ENCODE results near the gene BRINP3.

BRINP3 gene

GRCh38 chr1:190376044-190376443 lies 101.6 kb downstream of the BRINP3 start:
- no peaks in the 10 kb centered on the region for H3K36me3 ChIP-seq (replicated peaks in 1 of 2; ENCODE audit: control insufficient read depth in 2 of 2, insufficient read depth in 2 of 2, low read length in 2 of 2)
- H3K4me1 ChIP-seq (ENCODE audit: control insufficient read depth in 2 of 2, insufficient read depth in 1 of 2, low read depth in 1 of 2, low read length in 2 of 2) = no peaks in the 10 kb centered on the region
- DNase-seq (ENCODE audit: low spot score) = no peak
- H2AK5ac ChIP-seq (ENCODE audit: low read depth, low read length) = no peak overlapping the region
- no peak overlapping the region for H2BK12ac ChIP-seq (ENCODE audit: low read length)
- no peak overlapping the region for H3K23ac ChIP-seq (ENCODE audit: low read depth, low read length, poor library complexity)
- no peak overlapping the region for H2BK5ac ChIP-seq (ENCODE audit: low read length)
- no peak overlapping the region for H4K8ac ChIP-seq (ENCODE audit: low read depth, low read length)
- H3K9me3 ChIP-seq (replicated peaks in 1 of 2; ENCODE audit: control insufficient read depth in 2 of 2, insufficient read depth in 1 of 2, low read depth in 1 of 2, low read length in 2 of 2) = no peaks in the 10 kb centered on the region
- H3K14ac ChIP-seq (ENCODE audit: low read length) = no peak overlapping the region
- WGBS, 2 donors (ENCODE audit: extremely low coverage in 2 of 2, insufficient read length in 2 of 2, insufficient replicate concordance in 1 of 2) = no CpG with 5 or more reads among the region's 1 CpG
- no peak overlapping the region for H2BK120ac ChIP-seq (ENCODE audit: low read depth, low read length)
- no peak overlapping the region for H3K27ac ChIP-seq (replicated peaks; ENCODE audit: low read length)
- H3K4me3 ChIP-seq (ENCODE audit: low read length in 2 of 2) = no peak overlapping the region
- H3K4ac ChIP-seq (ENCODE audit: low read length) = no peak overlapping the region
- H4K91ac ChIP-seq (ENCODE audit: low read depth, low read length, poor library complexity) = no peak overlapping the region
- H3K4me2 ChIP-seq (ENCODE audit: insufficient read depth, low read length, poor library complexity, severe bottlenecking) = no peak overlapping the region
- H2AFZ ChIP-seq (ENCODE audit: low read length) = no peak overlapping the region
- H3K79me1 ChIP-seq (ENCODE audit: low read depth, low read length) = no peaks in the 10 kb centered on the region
- no peaks in the 10 kb centered on the region for H3K27me3 ChIP-seq (ENCODE audit: control insufficient read depth in 3 of 3, insufficient read depth in 3 of 3, low read depth in 1 of 3, low read length in 3 of 3)
- no peak overlapping the region for H3K18ac ChIP-seq (ENCODE audit: low read length)
- H3K9ac ChIP-seq (ENCODE audit: low read depth, low read length, poor library complexity) = no peak overlapping the region
- H2BK15ac ChIP-seq (ENCODE audit: low read length) = no peak overlapping the region

GRCh38 chr1:190373705-190374336 lies 103.8 kb downstream of the BRINP3 start:
- no peak overlapping the region for H3K27ac ChIP-seq (replicated peaks; ENCODE audit: low read length)

GRCh38 chr1:190367200-190367599 lies 110.5 kb downstream of the BRINP3 start:
- Histone ChIP-seq H2AFZ (ENCODE audit: low read length) (no peak overlapping the region), H3K27ac (replicated peaks; ENCODE audit: low read length) (no peak overlapping the region), H2BK5ac (ENCODE audit: low read length) (no peak overlapping the region), H3K23ac (ENCODE audit: low read depth, low read length, poor library complexity) (no peak overlapping the region), H4K8ac (ENCODE audit: low read depth, low read length) (no peak overlapping the region), H3K4me1 (ENCODE audit: control insufficient read depth in 2 of 2, insufficient read depth in 1 of 2, low read depth in 1 of 2, low read length in 2 of 2) (no peaks in the 10 kb centered on the region), H3K9ac (ENCODE audit: low read depth, low read length, poor library complexity) (no peak overlapping the region), H3K18ac (ENCODE audit: low read length) (no peak overlapping the region), H3K14ac (ENCODE audit: low read length) (no peak overlapping the region), H3K4ac (ENCODE audit: low read length) (no peak overlapping the region), H2BK12ac (ENCODE audit: low read length) (no peak overlapping the region), H4K91ac (ENCODE audit: low read depth, low read length, poor library complexity) (no peak overlapping the region), H3K79me1 (ENCODE audit: low read depth, low read length) (no peaks in the 10 kb centered on the region), H3K4me3 (ENCODE audit: low read length in 2 of 2) (no peak overlapping the region), H3K36me3 (replicated peaks in 1 of 2; ENCODE audit: control insufficient read depth in 2 of 2, insufficient read depth in 2 of 2, low read length in 2 of 2) (no peaks in the 10 kb centered on the region), H2BK120ac (ENCODE audit: low read depth, low read length) (no peak overlapping the region), H3K4me2 (ENCODE audit: insufficient read depth, low read length, poor library complexity, severe bottlenecking) (no peak overlapping the region), H3K27me3 (ENCODE audit: control insufficient read depth in 3 of 3, insufficient read depth in 3 of 3, low read depth in 1 of 3, low read length in 3 of 3) (no peaks in the 10 kb centered on the region), H2BK15ac (ENCODE audit: low read length) (no peak overlapping the region), H2AK5ac (ENCODE audit: low read depth, low read length) (no peak overlapping the region), H3K9me3 (replicated peaks in 1 of 2; ENCODE audit: control insufficient read depth in 2 of 2, insufficient read depth in 1 of 2, low read depth in 1 of 2, low read length in 2 of 2) (peaks cover 3 to 10% of the 10 kb centered on the region in 2 donors)
- no peak for DNase-seq (ENCODE audit: low spot score)
- WGBS, 2 donors (ENCODE audit: extremely low coverage in 2 of 2, insufficient read length in 2 of 2, insufficient replicate concordance in 1 of 2) = no CpG with 5 or more reads among the region's 4 CpGs

More at GRCh38 chr1:190373705-190374336, 103.8 kb downstream of the BRINP3 start:
- no peaks in the 10 kb centered on the region for H3K4me1 ChIP-seq (ENCODE audit: control insufficient read depth in 2 of 2, insufficient read depth in 1 of 2, low read depth in 1 of 2, low read length in 2 of 2)
- H3K23ac ChIP-seq (ENCODE audit: low read depth, low read length, poor library complexity) = no peak overlapping the region
- no peak overlapping the region for H3K4me2 ChIP-seq (ENCODE audit: insufficient read depth, low read length, poor library complexity, severe bottlenecking)
- H2AFZ ChIP-seq (ENCODE audit: low read length) = no peak overlapping the region
- H4K8ac ChIP-seq (ENCODE audit: low read depth, low read length) = no peak overlapping the region
- H2BK15ac ChIP-seq (ENCODE audit: low read length) = no peak overlapping the region
- no peak overlapping the region for H3K4ac ChIP-seq (ENCODE audit: low read length)
- no peak overlapping the region for H4K91ac ChIP-seq (ENCODE audit: low read depth, low read length, poor library complexity)
- peak; percentile 8 for DNase-seq (ENCODE audit: low spot score)
- no peak overlapping the region for H2BK12ac ChIP-seq (ENCODE audit: low read length)
- no peak overlapping the region for H3K14ac ChIP-seq (ENCODE audit: low read length)
- H3K9me3 ChIP-seq (replicated peaks in 1 of 2; ENCODE audit: control insufficient read depth in 2 of 2, insufficient read depth in 1 of 2, low read depth in 1 of 2, low read length in 2 of 2) = no peaks in the 10 kb centered on the region
- no peak overlapping the region for H3K18ac ChIP-seq (ENCODE audit: low read length)
- H2AK5ac ChIP-seq (ENCODE audit: low read depth, low read length) = no peak overlapping the region
- H3K4me3 ChIP-seq (ENCODE audit: low read length in 2 of 2) = no peak overlapping the region
- H2BK120ac ChIP-seq (ENCODE audit: low read depth, low read length) = no peak overlapping the region
- H3K79me1 ChIP-seq (ENCODE audit: low read depth, low read length) = no peaks in the 10 kb centered on the region
- no peaks in the 10 kb centered on the region for H3K27me3 ChIP-seq (ENCODE audit: control insufficient read depth in 3 of 3, insufficient read depth in 3 of 3, low read depth in 1 of 3, low read length in 3 of 3)
- no CpG with 5 or more reads among the region's 2 CpGs for WGBS, 2 donors (ENCODE audit: extremely low coverage in 2 of 2, insufficient read length in 2 of 2, insufficient replicate concordance in 1 of 2)
- no peak overlapping the region for H2BK5ac ChIP-seq (ENCODE audit: low read length)
- no peaks in the 10 kb centered on the region for H3K36me3 ChIP-seq (replicated peaks in 1 of 2; ENCODE audit: control insufficient read depth in 2 of 2, insufficient read depth in 2 of 2, low read length in 2 of 2)
- H3K9ac ChIP-seq (ENCODE audit: low read depth, low read length, poor library complexity) = no peak overlapping the region

GRCh38 chr1:190365283-190365682 lies 112.4 kb downstream of the BRINP3 start:
- DNase-seq (ENCODE audit: low spot score) = no peak
- Histone ChIP-seq H2BK5ac (ENCODE audit: low read length) (no peak overlapping the region), H3K4ac (ENCODE audit: low read length) (no peak overlapping the region), H2BK12ac (ENCODE audit: low read length) (no peak overlapping the region), H2AK5ac (ENCODE audit: low read depth, low read length) (no peak overlapping the region), H3K4me2 (ENCODE audit: insufficient read depth, low read length, poor library complexity, severe bottlenecking) (no peak overlapping the region), H4K91ac (ENCODE audit: low read depth, low read length, poor library complexity) (no peak overlapping the region), H3K14ac (ENCODE audit: low read length) (no peak overlapping the region), H3K27ac (replicated peaks; ENCODE audit: low read length) (no peak overlapping the region), H2BK120ac (ENCODE audit: low read depth, low read length) (no peak overlapping the region), H4K8ac (ENCODE audit: low read depth, low read length) (no peak overlapping the region), H3K79me1 (ENCODE audit: low read depth, low read length) (no peaks in the 10 kb centered on the region), H2BK15ac (ENCODE audit: low read length) (no peak overlapping the region), H3K9ac (ENCODE audit: low read depth, low read length, poor library complexity) (no peak overlapping the region), H3K4me1 (ENCODE audit: control insufficient read depth in 2 of 2, insufficient read depth in 1 of 2, low read depth in 1 of 2, low read length in 2 of 2) (no peaks in the 10 kb centered on the region), H2AFZ (ENCODE audit: low read length) (no peak overlapping the region), H3K9me3 (replicated peaks in 1 of 2; ENCODE audit: control insufficient read depth in 2 of 2, insufficient read depth in 1 of 2, low read depth in 1 of 2, low read length in 2 of 2) (peaks cover 3 to 10% of the 10 kb centered on the region in 2 donors), H3K23ac (ENCODE audit: low read depth, low read length, poor library complexity) (no peak overlapping the region), H3K36me3 (replicated peaks in 1 of 2; ENCODE audit: control insufficient read depth in 2 of 2, insufficient read depth in 2 of 2, low read length in 2 of 2) (no peaks in the 10 kb centered on the region), H3K27me3 (ENCODE audit: control insufficient read depth in 3 of 3, insufficient read depth in 3 of 3, low read depth in 1 of 3, low read length in 3 of 3) (no peaks in the 10 kb centered on the region), H3K18ac (ENCODE audit: low read length) (no peak overlapping the region), H3K4me3 (ENCODE audit: low read length in 2 of 2) (no peak overlapping the region)
- no CpG with 5 or more reads among the region's 1 CpG for WGBS, 2 donors (ENCODE audit: extremely low coverage in 2 of 2, insufficient read length in 2 of 2, insufficient replicate concordance in 1 of 2)
